GM12878 (cell line): Measurements from ENCODE around the gene PHACTR3. TPM values are rescaled to one million over a fixed set of nuclear protein-coding genes. Genes with fewer than 3 reads are reported as not detected.

Source experiments
- ATAC-seq: fragments of 200-7000 bp; cut with Tn5 transposase; 3 replicates; pipeline ENCODE4 v1.9.1; 2020; ENCODE audit warnings: mild to moderate bottlenecking, moderate library complexity
- BruUV-seq: library from RNA; stranded (reverse); fragments of 400-500 nt; replicated peaks from 2 replicates; lab custom pipeline; 2021; lab: Mats Ljungman, UMichigan
- CTCF ChIA-PET: fragments of 300-600 bp; sonication (Branson Sonifier 250); formaldehyde crosslinking; extraction: SDS; loops from one replicate; lab custom pipeline; 2021; ENCODE audit warnings: inconsistent platforms; lab: Yijun Ruan, JAX
- POLR2A ChIA-PET: fragments of 350-600 bp; formaldehyde crosslinking; extraction: SDS; loops from one replicate; lab custom pipeline; 2021; ENCODE audit warnings: inconsistent platforms; lab: Charles Lee
- RAD21 ChIA-PET: fragments of 300-600 bp; sonication (Branson Sonifier 250); formaldehyde crosslinking; loops from one replicate; lab custom pipeline; 2023; ENCODE audit warnings: antibody characterized with exemption; ENCODE audit not compliant: unreplicated experiment; lab: Charles Lee
- SMC1A ChIA-PET: fragments of 300-600 bp; sonication (Branson Sonifier 250); formaldehyde crosslinking; loops from one replicate; lab custom pipeline; 2023; ENCODE audit not compliant: unreplicated experiment, uncharacterized antibody; lab: Charles Lee
- DNase-seq: peaks from one replicate; pipeline ENCODE4 v3.0.0-alpha.2; 2011; ENCODE audit warnings: low read depth, low spot score
- FAIRE-seq: peaks from 3 replicates; lab custom pipeline; 2011; peaks lifted over from hg19 to GRCh38; lab: Jason Lieb, UNC
- H2AFZ ChIP-seq: 2 replicates; pipeline ENCODE4 v1.6.0; 2011; ENCODE audit warnings: low read depth, low read length, control low read depth; ENCODE audit not compliant: control insufficient read depth
- H3K27ac ChIP-seq: 2 replicates; pipeline ENCODE4 v1.5.1; 2011; ENCODE audit warnings: control low read depth; ENCODE audit not compliant: control insufficient read depth, insufficient read depth
- H3K27me3 ChIP-seq, 2 experiments: replicated peaks in 1 of 2; 2 replicates each; pipeline versions ENCODE4 v1.6.0 to v1.6.1; 2011; ENCODE audit warnings: low read length in 1 of 2; ENCODE audit not compliant: control insufficient read depth in 2 of 2, insufficient read depth in 2 of 2
- H3K36me3 ChIP-seq, 2 experiments: 2 replicates each; pipeline ENCODE4 v1.5.1; 2011; ENCODE audit warnings: low read length in 1 of 2; ENCODE audit not compliant: control insufficient read depth in 2 of 2, insufficient read depth in 2 of 2
- H3K4me1 ChIP-seq: 2 replicates; pipeline ENCODE4 v1.6.1; 2011; ENCODE audit warnings: mild to moderate bottlenecking, low read length, moderate library complexity, mixed read lengths; ENCODE audit not compliant: control insufficient read depth, insufficient read depth
- H3K4me2 ChIP-seq: 2 replicates; pipeline ENCODE4 v1.6.0; 2011; ENCODE audit warnings: control low read depth; ENCODE audit not compliant: control insufficient read depth, insufficient read depth
- H3K4me3 ChIP-seq: fragments of 200-600 bp; sonication (generic); 2 replicates; pipeline ENCODE4 v1.5.1; 2016
- H3K79me2 ChIP-seq: 2 replicates; pipeline ENCODE4 v1.6.0; 2011; ENCODE audit warnings: low read length; ENCODE audit not compliant: control insufficient read depth, insufficient read depth
- H3K9ac ChIP-seq: 2 replicates; pipeline ENCODE4 v1.8.0; 2011; ENCODE audit warnings: low read length, control low read depth, mixed read lengths; ENCODE audit not compliant: control insufficient read depth, insufficient read depth
- H3K9me3 ChIP-seq: replicated peaks from 3 replicates; pipeline ENCODE4 v1.5.1; 2011; ENCODE audit warnings: mild to moderate bottlenecking, low read length; ENCODE audit not compliant: control insufficient read depth, insufficient read depth
- H4K20me1 ChIP-seq: 2 replicates; pipeline ENCODE4 v1.6.0; 2011; ENCODE audit not compliant: control insufficient read depth, insufficient read depth
- ASH2L ChIP-seq: fragments of 300-600, 200-600 bp; sonication (generic); IDR thresholded peaks from 2 replicates; pipeline ENCODE4 v1.6.1; 2017; ENCODE audit warnings: low read depth, mild to moderate bottlenecking, borderline replicate concordance
- IRF4 ChIP-seq: IDR thresholded peaks from 2 replicates; pipeline ENCODE4 v1.6.1; 2011; ENCODE audit warnings: low read depth, low read length
- KAT2A ChIP-seq: conservative IDR thresholded peaks from 2 replicates; pipeline ENCODE4 v1.6.1; 2011; ENCODE audit warnings: low read depth, low read length; ENCODE audit not compliant: control insufficient read depth
- NRF1 ChIP-seq: conservative IDR thresholded peaks from 2 replicates; pipeline ENCODE4 v1.6.1; 2011; ENCODE audit warnings: mild to moderate bottlenecking, low read depth, low read length, improper control_type of control experiment
- PAX8 ChIP-seq: fragments of 450-650 bp; IDR thresholded peaks from 2 replicates; pipeline ENCODE4 v1.6.1; 2017; ENCODE audit warnings: mild to moderate bottlenecking, moderate library complexity
- RAD51 ChIP-seq: fragments of 450-650 bp; IDR thresholded peaks from 2 replicates; pipeline ENCODE4 v1.6.1; 2016; ENCODE audit warnings: moderate library complexity, mild to moderate bottlenecking, inconsistent platforms
- TARDBP ChIP-seq: IDR thresholded peaks from 2 replicates; pipeline ENCODE4 v1.6.1; 2016; ENCODE audit warnings: borderline replicate concordance
- WGBS: methylation state at CpG from one replicate; pipeline ENCODE4 v1.1.6; 2016; ENCODE audit warnings: low lambda C conversion rate; ENCODE audit not compliant: insufficient replicate concordance, insufficient coverage; ENCODE audit errors: missing lambda C conversion rate; 5-methylcytosine and 5-hydroxymethylcytosine counted together
- in situ Hi-C: fragments of 300-500 bp; cut with MboI; formaldehyde crosslinking; loops from 9 replicates; pipeline ENCODE4 v1.14.3; 2018; ENCODE audit warnings: mixed read lengths
- intact Hi-C: fragments of 100-400 bp; cut with micrococcal nuclease; formaldehyde crosslinking; loops from one replicate; pipeline ENCODE4 v1.14.2; 2022; ENCODE audit not compliant: unreplicated experiment
- polyA plus RNA-seq, 11 experiments: library from polyadenylated mRNA; depleted of rRNA in 4 of 11; unstranded in 6 of 11; stranded (reverse) in 5 of 11; fragments of >200 nt; fragmentation: Nextera tagmentation in 4 of 11; fragmentation: Illumina TruSeq in 1 of 11; extraction: Ambion mirVana in 4 of 11; extraction: Trizol in 1 of 11; gene quantifications; 1 replicate in 1 of 11; 2 replicates in 10 of 11; pipeline versions ENCODE4 v1.2.1 to v1.2.3, GENCODE V29; 2011 to 2016; ENCODE audit warnings: inconsistent platforms in 2 of 11, missing spikeins in 2 of 11, low read depth in 1 of 11
- total RNA-seq, 4 experiments: library from RNA; depleted of rRNA in 3 of 4; stranded (reverse); fragments of >200 nt in 3 of 4; fragmentation: Illumina TruSeq in 1 of 4; extraction: Trizol in 1 of 4; gene quantifications; 2 replicates each; pipeline versions ENCODE4 v1.2.1 to v1.2.3, GENCODE V29; 2013 to 2021

Gene PHACTR3
- total and polyA plus RNA-seq, 10 of the 15 experiments (the other 5 are each of a cell fraction or from before 2014, with no cell fraction given): 0.17 to 2.7 (median 0.27) TPM; not detected in 1

DNA sequence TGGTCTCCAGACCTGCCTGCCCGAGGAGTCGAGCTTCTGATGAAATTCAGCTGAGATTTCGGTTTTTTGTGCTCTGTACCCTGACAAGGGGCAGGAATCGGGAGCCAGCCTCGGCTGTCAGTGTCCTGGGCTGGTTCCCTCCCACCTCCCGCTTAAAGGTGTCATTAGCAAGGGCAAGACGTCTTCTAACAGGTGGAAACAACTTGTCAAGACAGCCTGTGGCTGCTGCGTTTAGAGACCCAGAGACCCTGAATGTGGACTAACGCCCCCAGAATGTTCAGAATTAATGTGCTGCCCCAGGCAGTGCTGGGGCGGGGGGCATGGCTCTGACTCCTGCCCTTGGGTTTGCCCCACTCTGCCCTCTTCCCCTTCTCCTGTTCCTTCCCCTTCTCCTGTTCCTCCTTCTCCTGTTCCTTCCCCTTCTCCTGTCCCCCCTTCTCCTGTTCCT is 69.7 kb downstream of the PHACTR3 start:
- no TSS peak for BruUV-seq
- RAD21 ChIA-PET: no interaction called here
- Histone ChIP-seq H4K20me1 (no peaks in the 10 kb centered on the region), H2AFZ (no peak overlapping the region), H3K9me3 (no peaks in the 10 kb centered on the region), H3K4me1 (no peaks in the 10 kb centered on the region), H3K9ac (no peak overlapping the region), H3K27me3 (no peaks in the 10 kb centered on the region; a peak in 2 of 4 replicates), H3K36me3 (no peaks in the 10 kb centered on the region), H3K79me2 (no peaks in the 10 kb centered on the region), H3K4me3 (no peak overlapping the region), H3K27ac (no peak overlapping the region), H3K4me2 (no peak overlapping the region)
- ATAC-seq: no peak
- POLR2A ChIA-PET: no interaction called here
- no peak for TF ChIP-seq IRF4
- no peak for TF ChIP-seq PAX8
- TF ChIP-seq KAT2A: no peak
- TF ChIP-seq ASH2L: no peak
- TF ChIP-seq RAD51: no peak
- TF ChIP-seq NRF1: no peak
- CTCF ChIA-PET: interaction anchor here (1.2 kb wide), 1 partner anchor 176 kb away, joined by 3 read pairs; no protein-coding TSS in a partner anchor
- in situ Hi-C loops (no loop called here), intact Hi-C loops (no loop called here)
- no peak for DNase-seq
- 8% methylated on average over 10 of the region's 10 CpGs for WGBS
- SMC1A ChIA-PET: no interaction called here
- FAIRE-seq: no peak

DNA sequence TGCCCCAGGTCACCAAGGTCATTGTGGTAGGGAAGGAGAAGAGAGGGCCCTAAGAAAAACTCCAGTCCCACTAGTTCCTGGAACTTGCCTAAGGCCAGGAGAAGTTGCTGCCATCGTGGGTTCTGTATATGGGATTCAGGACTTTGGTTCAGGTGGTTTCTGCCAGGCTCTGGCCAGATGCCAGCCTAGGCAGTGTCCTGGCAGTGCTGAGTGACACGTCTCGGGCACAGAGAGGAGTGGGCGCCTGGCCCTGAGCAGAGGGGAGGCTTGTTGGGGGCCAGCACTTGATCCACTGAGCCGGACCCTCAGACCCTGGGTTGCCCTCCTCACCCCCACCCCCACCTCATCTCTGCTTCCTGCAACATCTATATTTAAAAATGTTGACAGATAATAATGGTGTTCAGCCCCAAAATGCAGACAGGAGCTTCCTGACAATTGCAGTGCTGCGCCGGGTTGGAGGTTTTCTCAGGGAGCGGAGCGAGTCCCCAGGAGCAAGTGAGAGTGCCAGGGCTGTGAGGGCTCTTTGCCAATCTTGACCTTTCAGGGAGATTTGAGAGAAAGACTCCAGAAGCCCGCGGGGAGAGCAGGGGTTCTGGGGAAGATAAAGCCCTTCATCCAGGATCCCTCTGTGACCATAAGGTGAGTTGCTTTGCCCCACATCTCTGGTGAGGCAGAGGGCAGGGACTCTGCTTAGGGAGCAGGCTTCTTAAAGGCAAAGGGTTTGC is 71.9 kb downstream of the PHACTR3 start:
- RAD21 ChIA-PET: no interaction called here
- SMC1A ChIA-PET: no interaction called here
- Histone ChIP-seq H4K20me1 (no peaks in the 10 kb centered on the region), H3K9ac (no peak overlapping the region), H3K4me1 (no peaks in the 10 kb centered on the region), H3K27ac (no peak overlapping the region), H3K4me3 (no peak overlapping the region), H2AFZ (no peak overlapping the region), H3K79me2 (no peaks in the 10 kb centered on the region), H3K27me3 (no peaks in the 10 kb centered on the region; a peak in 2 of 4 replicates), H3K4me2 (no peak overlapping the region), H3K36me3 (no peaks in the 10 kb centered on the region), H3K9me3 (no peaks in the 10 kb centered on the region)
- CTCF ChIA-PET: no interaction called here
- DNase-seq (no peak), FAIRE-seq (no peak), ATAC-seq (no peak)
- 25% methylated on average over 11 of the region's 11 CpGs for WGBS
- in situ Hi-C loops (no loop called here), intact Hi-C loops (no loop called here)
- BruUV-seq: no TSS peak
- POLR2A ChIA-PET: no interaction called here
- no peak for TF ChIP-seq TARDBP
